ENCODE data around the gene LHX6.

The LHX6 gene

GRCh38 chr9:122234022-122234748 lies 5.4 kb upstream of the LHX6 start:
- DNase-seq: no peak

GRCh38 chr9:122232796-122233306 lies 4.1 kb upstream of the LHX6 start:
- no peak for DNase-seq

GRCh38 chr9:122229485-122229837 lies 704 bp upstream of the LHX6 start:
- no peak for DNase-seq

- no peak for DNase-seq
These were observed 578 bp downstream of the LHX6 start for GRCh38 chr9:122228191-122228567.

GRCh38 chr9:122227575-122227900 lies 1.2 kb downstream of the LHX6 start:
- no peak for DNase-seq

GRCh38 chr9:122226758-122227574 lies 1.8 kb downstream of the LHX6 start:
- no peak for DNase-seq

GRCh38 chr9:122226142-122226757 lies 2.5 kb downstream of the LHX6 start:
- DNase-seq: no peak

- no peak for DNase-seq
These were observed 3.2 kb downstream of the LHX6 start for GRCh38 chr9:122225312-122226141.

GRCh38 chr9:122223435-122223834 lies 5.3 kb downstream of the LHX6 start:
- no peak for DNase-seq

- DNase-seq: no peak
These were observed 6.0 kb downstream of the LHX6 start for GRCh38 chr9:122222791-122223190.

- no peak for DNase-seq
These were observed 7.5 kb downstream of the LHX6 start for GRCh38 chr9:122221183-122221811.

- DNase-seq: no peak
These were observed 8.0 kb downstream of the LHX6 start for GRCh38 chr9:122220673-122221182.

GRCh38 chr9:122219856-122220672 lies 8.7 kb downstream of the LHX6 start:
- DNase-seq: no peak

GRCh38 chr9:122218935-122219855 lies 9.6 kb downstream of the LHX6 start:
- no peak for DNase-seq

- no peak for DNase-seq
These were observed 10.5 kb downstream of the LHX6 start for GRCh38 chr9:122218071-122218934.

- DNase-seq: no peak
These were observed 11.1 kb downstream of the LHX6 start for GRCh38 chr9:122217640-122218039.

GRCh38 chr9:122216798-122217418 lies 11.8 kb downstream of the LHX6 start:
- DNase-seq: no peak

GRCh38 chr9:122216138-122216797 lies 12.5 kb downstream of the LHX6 start:
- no peak for DNase-seq
